Gastroesophageal sphincter (tissue), 4 donors: ENCODE results near the gene ABAT. TPM values are rescaled to one million over a fixed set of nuclear protein-coding genes. Genes with fewer than 3 reads are reported as not detected.
A peak's percentile ranks its signal among the peaks of the same experiment; 100 is the strongest.

Source experiments
- ATAC-seq: fragments of 150-250 bp; one replicate; pipeline ENCODE4 v1.9.1; 2016; ENCODE audit warnings: mild to moderate bottlenecking, moderate library complexity
- H3K27ac ChIP-seq, 4 donors: fragments of 200-600 bp; sonication (generic) in 3 of 4; 1 replicate in 3 of 4; 2 replicates in 1 of 4; pipeline ENCODE4 v1.5.1; 2016 to 2019
- H3K27me3 ChIP-seq: fragments of 200-600 bp; sonication (generic); one replicate; pipeline ENCODE4 v1.5.1; 2019
- H3K36me3 ChIP-seq, 2 donors: fragments of 200-600 bp; sonication (generic); one replicate each; pipeline ENCODE4 v1.5.1; 2019; ENCODE audit warnings: control low read depth in 1 of 2
- H3K4me1 ChIP-seq, 3 donors: fragments of 200-600 bp; sonication (generic); 1 replicate in 2 of 3; 2 replicates in 1 of 3; pipeline ENCODE4 v1.5.1; 2016 to 2019; ENCODE audit warnings: control low read depth in 2 of 3
- H3K4me3 ChIP-seq, 2 donors: fragments of 200-600 bp; sonication (generic); one replicate each; pipeline ENCODE4 v1.5.1; 2019; ENCODE audit warnings: mild to moderate bottlenecking in 1 of 2, moderate library complexity in 1 of 2
- H3K9me3 ChIP-seq, 3 donors: fragments of 200-600 bp; sonication (generic); one replicate each; pipeline ENCODE4 v1.5.1; 2017 to 2019; ENCODE audit warnings: control low read depth in 2 of 3
- EP300 ChIP-seq: sonication (generic); formaldehyde crosslinking; IDR thresholded peaks from one replicate; pipeline ENCODE4 v1.6.1; 2017; ENCODE audit warnings: antibody characterized with exemption, mild to moderate bottlenecking
- POLR2A ChIP-seq, 2 donors: fragments of 450-650 bp; IDR thresholded peaks; one replicate each; pipeline ENCODE4 v1.6.1; 2017; ENCODE audit warnings: antibody characterized with exemption in 2 of 2, mild to moderate bottlenecking in 2 of 2, moderate library complexity in 1 of 2
- POLR2AphosphoS5 ChIP-seq: sonication (generic); formaldehyde crosslinking; IDR thresholded peaks from one replicate; pipeline ENCODE4 v1.6.1; 2017; ENCODE audit warnings: antibody characterized with exemption
- WGBS, 2 donors: methylation state at CpG; one replicate each; pipeline ENCODE4 v1.1.5; 2018; ENCODE audit warnings: low coverage in 1 of 2; 5-methylcytosine and 5-hydroxymethylcytosine counted together
- total RNA-seq, 4 donors: library from RNA; depleted of rRNA; stranded (reverse); fragments of >200 nt; gene quantifications; one replicate each; pipeline ENCODE4 v1.1.0, GENCODE V29; 2016
- TF ChIP-seq, protein P1 (sequence below), 4 experiments: fragments of 200-600 bp in 2 of 4; fragments of 450-650 bp in 2 of 4; sonication (generic) in 1 of 4; IDR thresholded peaks; one replicate each; pipeline ENCODE4 v1.5.1; 2017 to 2019; ENCODE audit warnings: antibody characterized with exemption in 4 of 4, mild to moderate bottlenecking in 2 of 4, moderate library complexity in 2 of 4

The ABAT gene
- total RNA-seq, 4 donors from 2014 or later, result 5.3 to 15.6 (median 10.3) TPM

DNA sequence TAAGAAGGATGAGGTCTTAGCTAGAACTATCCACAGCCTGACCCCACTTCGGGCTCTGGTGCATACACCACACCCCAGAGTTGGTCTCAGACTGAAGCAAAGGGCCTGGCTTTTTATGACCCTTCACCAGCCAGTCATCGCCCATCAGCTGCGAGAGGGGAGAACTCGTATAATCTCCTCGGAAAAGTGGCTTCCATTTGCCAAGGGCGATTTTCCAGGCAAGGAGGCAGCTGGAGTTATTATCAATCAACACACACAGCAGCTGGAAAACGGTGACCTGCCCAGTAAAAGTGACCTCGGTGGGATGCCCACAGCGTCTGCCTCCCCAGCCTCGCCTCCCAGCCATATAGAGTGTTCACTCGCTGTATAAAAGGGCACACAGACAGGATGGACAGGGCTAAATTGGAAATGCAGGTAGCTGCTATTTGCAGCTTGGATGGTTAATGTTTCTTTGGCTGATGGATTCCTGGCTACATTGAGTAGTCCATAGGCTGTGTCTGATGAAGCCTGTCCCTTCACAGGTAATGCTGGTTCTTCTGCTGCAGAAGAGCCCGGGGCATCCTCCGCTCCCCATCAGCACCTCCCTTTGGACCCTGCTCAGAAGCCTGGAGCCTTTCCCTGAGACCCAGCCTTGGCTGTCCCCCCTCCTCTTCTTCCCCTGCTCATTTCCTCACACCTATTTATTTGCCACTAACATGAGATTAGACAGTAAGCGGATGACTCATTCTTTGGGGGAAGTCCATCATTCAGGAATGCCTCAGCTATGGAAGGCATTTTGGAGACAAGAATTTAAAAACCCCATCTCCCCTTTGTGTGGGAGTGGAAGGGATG lies 77.3 kb downstream of the ABAT start:
- Histone ChIP-seq H3K4me1 (peaks cover 0 to 12% (median 4%) of the 10 kb centered on the region in 3 donors), H3K4me3 (no peak overlapping the region), H3K36me3 (peaks cover 0 to 36% of the 10 kb centered on the region in 2 donors), H3K27me3 (no peaks in the 10 kb centered on the region), H3K9me3 (no peaks in the 10 kb centered on the region), H3K27ac (no peak overlapping the region)
- peak; percentile 43 for ATAC-seq
- TF ChIP-seq POLR2AphosphoS5 (peak; percentile 21), EP300 (no peak), POLR2A (IDR thresholded peaks at IDR 0.05) (no peak)
- TF ChIP-seq, protein P1, sequence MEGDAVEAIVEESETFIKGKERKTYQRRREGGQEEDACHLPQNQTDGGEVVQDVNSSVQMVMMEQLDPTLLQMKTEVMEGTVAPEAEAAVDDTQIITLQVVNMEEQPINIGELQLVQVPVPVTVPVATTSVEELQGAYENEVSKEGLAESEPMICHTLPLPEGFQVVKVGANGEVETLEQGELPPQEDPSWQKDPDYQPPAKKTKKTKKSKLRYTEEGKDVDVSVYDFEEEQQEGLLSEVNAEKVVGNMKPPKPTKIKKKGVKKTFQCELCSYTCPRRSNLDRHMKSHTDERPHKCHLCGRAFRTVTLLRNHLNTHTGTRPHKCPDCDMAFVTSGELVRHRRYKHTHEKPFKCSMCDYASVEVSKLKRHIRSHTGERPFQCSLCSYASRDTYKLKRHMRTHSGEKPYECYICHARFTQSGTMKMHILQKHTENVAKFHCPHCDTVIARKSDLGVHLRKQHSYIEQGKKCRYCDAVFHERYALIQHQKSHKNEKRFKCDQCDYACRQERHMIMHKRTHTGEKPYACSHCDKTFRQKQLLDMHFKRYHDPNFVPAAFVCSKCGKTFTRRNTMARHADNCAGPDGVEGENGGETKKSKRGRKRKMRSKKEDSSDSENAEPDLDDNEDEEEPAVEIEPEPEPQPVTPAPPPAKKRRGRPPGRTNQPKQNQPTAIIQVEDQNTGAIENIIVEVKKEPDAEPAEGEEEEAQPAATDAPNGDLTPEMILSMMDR (IDR thresholded peaks at IDR 0.05), result no peak
- 28 to 67% methylated on average over 1 to 9 of the region's 14 CpGs for WGBS, 2 donors

DNA sequence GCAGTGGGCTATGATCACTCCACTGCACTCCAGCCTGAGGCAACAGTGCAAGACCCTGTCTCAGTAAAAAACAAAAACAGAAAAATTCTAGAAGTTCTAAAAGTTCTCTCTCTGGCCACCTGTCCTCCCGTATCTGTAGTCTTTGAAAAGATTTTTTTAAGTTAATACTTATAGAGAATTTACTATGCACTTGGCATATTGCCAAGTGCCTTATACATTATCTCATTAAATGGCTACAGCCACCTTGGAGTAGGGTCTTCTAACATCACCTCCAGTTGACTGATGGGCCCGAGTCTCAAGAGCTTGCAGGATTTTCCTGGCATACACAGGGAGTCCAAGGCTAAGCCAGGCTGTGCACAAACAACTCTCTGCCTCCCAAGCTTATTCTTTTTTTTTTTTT lies 78.3 kb downstream of the ABAT start:
- Histone ChIP-seq H3K4me1 (peaks cover 0 to 12% (median 4%) of the 10 kb centered on the region in 3 donors), H3K36me3 (peaks cover 0 to 42% of the 10 kb centered on the region in 2 donors), H3K27ac (no peak overlapping the region), H3K9me3 (no peaks in the 10 kb centered on the region), H3K27me3 (no peaks in the 10 kb centered on the region), H3K4me3 (no peak overlapping the region)
- 29 to 43% methylated on average over 2 of the region's 2 CpGs for WGBS, 2 donors
- ATAC-seq, result no peak
- no peak for TF ChIP-seq EP300
- TF ChIP-seq POLR2A (IDR thresholded peaks at IDR 0.05), result no peak
- TF ChIP-seq POLR2AphosphoS5, result no peak
- TF ChIP-seq, protein P1 (IDR thresholded peaks at IDR 0.05), result no peak

DNA sequence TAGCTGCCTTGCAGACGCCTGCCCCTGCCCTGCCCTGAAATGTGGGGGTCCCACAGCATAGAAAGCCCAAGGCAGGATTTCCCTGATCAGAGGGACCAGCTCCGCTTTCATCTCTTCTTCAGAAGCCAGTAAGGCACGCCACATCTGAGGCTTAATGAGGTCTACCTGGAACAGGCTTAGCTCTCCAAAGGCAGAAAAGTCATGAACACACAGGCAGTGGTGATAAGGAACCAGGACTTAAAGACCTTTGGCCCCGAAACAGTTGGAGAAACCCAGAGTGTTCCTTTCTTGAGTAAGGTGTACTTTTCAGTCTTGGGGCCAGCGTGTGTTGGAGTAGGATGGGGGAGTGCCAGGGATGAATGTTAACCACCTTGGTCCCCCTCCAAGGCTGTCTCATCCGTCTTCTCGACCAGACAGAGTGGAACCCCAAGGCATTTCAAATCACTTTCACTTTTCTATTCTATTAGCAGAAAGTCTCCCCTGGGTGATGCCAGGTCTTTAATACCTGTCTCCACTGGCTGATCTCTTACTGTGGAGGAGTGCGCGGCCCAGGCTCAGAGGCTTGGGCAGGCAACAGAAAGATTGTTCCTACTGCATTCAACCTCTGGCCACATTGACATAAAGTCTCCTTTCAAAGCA lies 79.1 kb downstream of the ABAT start:
- Histone ChIP-seq H3K9me3 (no peaks in the 10 kb centered on the region), H3K4me3 (no peak overlapping the region), H3K27ac (no peak overlapping the region), H3K27me3 (no peaks in the 10 kb centered on the region), H3K4me1 (peaks cover 0 to 12% (median 4%) of the 10 kb centered on the region in 3 donors), H3K36me3 (peaks cover 0 to 50% of the 10 kb centered on the region in 2 donors)
- TF ChIP-seq POLR2A (IDR thresholded peaks at IDR 0.05) (no peak), EP300 (no peak), POLR2AphosphoS5 (no peak)
- TF ChIP-seq, protein P1 (IDR thresholded peaks at IDR 0.05), result no peak
- ATAC-seq, result no peak
- 80% methylated on average over 6 of the region's 9 CpGs; no CpG with 5 or more reads in 1 of the 2 donors for WGBS, 2 donors

DNA sequence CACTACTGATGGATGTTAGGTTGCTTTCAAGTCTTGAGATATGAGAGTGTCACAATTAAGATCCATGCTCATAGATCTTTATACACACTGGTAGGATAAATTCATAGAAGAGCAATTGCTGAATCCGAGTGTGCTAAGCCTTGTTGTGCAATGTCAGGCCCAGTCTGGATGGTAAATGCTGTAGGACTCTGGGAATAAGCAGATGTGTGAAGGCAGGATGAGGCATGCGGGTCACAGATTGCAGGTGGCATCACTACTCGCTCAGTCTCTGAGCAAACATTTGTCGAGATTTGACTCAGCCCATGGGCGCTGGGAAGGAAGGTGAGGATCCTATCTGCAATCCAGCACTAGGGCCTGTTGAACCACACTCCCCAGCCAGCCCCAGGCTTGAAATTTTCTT lies 82.3 kb downstream of the ABAT start:
- Histone ChIP-seq H3K9me3 (no peaks in the 10 kb centered on the region), H3K4me3 (no peak overlapping the region)
- ATAC-seq, result no peak

More for the DNA sequence above, 82.3 kb downstream of the ABAT start:
- Histone ChIP-seq H3K4me1 (peaks cover 0 to 7% (median 2%) of the 10 kb centered on the region in 3 donors), H3K27ac (no peak overlapping the region), H3K36me3 (peaks cover 0 to 47% of the 10 kb centered on the region in 2 donors), H3K27me3 (no peaks in the 10 kb centered on the region)
- 95% methylated on average over 3 of the region's 5 CpGs; no CpG with 5 or more reads in 1 of the 2 donors for WGBS, 2 donors
- TF ChIP-seq, protein P1 (IDR thresholded peaks at IDR 0.05), result no peak
- no peak for TF ChIP-seq POLR2AphosphoS5
- TF ChIP-seq POLR2A (IDR thresholded peaks at IDR 0.05), result no peak
- TF ChIP-seq EP300, result no peak
